ENCODE data around the gene OR6S1.

OR6S1 gene

DNA sequence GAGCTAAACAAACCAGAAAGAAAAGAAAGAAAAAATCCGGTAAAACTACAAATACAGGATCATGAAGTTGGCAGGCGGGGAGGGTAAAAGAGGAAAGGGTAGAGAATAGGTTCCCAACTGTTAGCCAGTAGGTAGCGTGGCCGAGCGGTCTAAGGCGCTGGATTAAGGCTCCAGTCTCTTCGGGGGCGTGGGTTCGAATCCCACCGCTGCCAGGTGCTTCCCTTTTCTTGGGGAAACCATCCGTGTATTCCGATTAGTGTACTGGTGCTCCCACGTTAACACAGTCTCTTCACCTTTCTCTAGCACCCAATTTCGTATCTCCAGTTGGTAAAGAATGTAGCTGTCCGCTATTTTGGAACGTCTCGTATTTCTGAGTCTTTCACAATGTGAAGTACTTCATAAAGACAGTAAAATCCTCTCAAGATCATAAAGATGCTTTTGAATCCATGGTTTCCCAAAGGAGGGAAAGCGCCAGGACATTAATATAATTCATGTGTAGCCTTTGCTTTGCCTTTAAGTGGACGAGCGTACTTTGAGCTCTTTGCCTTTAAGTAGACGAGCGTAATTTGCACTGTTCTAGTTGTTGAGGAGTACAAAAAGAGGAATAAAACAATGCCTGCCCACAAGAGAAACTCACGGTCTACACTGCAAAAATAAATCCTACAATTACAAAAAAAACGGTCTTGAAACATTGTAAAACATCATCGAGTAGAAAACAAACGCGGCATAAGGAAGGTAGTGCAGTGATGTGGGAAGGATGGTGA lies 31.3 kb downstream of the OR6S1 start:
- TF ChIP-seq, protein P1, sequence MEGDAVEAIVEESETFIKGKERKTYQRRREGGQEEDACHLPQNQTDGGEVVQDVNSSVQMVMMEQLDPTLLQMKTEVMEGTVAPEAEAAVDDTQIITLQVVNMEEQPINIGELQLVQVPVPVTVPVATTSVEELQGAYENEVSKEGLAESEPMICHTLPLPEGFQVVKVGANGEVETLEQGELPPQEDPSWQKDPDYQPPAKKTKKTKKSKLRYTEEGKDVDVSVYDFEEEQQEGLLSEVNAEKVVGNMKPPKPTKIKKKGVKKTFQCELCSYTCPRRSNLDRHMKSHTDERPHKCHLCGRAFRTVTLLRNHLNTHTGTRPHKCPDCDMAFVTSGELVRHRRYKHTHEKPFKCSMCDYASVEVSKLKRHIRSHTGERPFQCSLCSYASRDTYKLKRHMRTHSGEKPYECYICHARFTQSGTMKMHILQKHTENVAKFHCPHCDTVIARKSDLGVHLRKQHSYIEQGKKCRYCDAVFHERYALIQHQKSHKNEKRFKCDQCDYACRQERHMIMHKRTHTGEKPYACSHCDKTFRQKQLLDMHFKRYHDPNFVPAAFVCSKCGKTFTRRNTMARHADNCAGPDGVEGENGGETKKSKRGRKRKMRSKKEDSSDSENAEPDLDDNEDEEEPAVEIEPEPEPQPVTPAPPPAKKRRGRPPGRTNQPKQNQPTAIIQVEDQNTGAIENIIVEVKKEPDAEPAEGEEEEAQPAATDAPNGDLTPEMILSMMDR (IDR thresholded peaks at IDR 0.05; ENCODE audit: insufficient read depth, low read length, poor library complexity, severe bottlenecking) = no peak
- no peaks in the 10 kb centered on the region for H3K36me3 ChIP-seq (ENCODE audit: control insufficient read depth, insufficient read depth, low read length)
- H3K4me3 ChIP-seq (replicated peaks; ENCODE audit: low read depth, low read length) = peak overlapping the region; percentile 77
- DNase-seq (ENCODE audit: extremely low read depth, insufficient read length) = peak; percentile 75
- no peaks in the 10 kb centered on the region for H3K27me3 ChIP-seq (replicated peaks; ENCODE audit: control insufficient read depth, insufficient read depth, low read length)

DNA sequence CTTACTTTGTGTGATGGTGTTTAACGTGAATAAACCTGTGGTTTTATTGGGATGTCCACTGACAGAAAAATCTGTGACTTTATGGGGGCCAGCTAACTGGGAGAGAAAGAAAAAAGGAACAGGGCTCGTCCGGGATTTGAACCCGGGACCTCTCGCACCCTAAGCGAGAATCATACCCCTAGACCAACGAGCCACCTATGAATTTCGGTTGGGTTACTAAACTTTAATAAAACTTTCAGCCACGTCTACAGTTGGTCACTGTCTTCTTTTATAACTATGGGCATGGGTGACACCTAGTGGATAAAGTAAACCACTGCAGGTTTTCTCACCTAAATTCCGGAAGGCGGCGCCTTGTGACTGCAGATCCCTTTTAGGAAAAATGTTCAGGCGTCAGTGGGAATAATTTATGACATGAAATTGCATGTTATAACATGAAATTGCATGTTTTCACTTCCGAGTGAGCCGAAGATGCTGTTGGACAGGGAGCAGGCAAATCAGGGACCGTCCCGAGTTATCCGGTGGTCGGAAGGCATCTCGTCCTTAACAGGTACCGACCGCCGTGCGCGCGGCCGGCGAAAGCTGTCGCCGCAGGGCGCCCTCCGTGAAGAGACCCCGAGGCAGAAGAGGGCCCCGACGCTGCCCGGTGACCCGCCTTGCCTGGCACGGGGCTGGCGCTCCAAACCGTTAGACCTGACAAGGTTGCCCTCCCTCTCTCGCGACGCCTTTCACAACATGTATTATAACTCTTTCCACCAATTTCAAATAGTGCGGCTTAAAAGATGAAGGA lies 32.1 kb downstream of the OR6S1 start:
- TF ChIP-seq, protein P1 (IDR thresholded peaks at IDR 0.05; ENCODE audit: insufficient read depth, low read length, poor library complexity, severe bottlenecking) = peak; percentile 92
- peak overlapping the region; percentile 77 for H3K4me3 ChIP-seq (replicated peaks; ENCODE audit: low read depth, low read length)
- H3K36me3 ChIP-seq (ENCODE audit: control insufficient read depth, insufficient read depth, low read length) = no peaks in the 10 kb centered on the region
- no peaks in the 10 kb centered on the region for H3K27me3 ChIP-seq (replicated peaks; ENCODE audit: control insufficient read depth, insufficient read depth, low read length)
- peak; percentile 80 for DNase-seq (ENCODE audit: extremely low read depth, insufficient read length)

DNA sequence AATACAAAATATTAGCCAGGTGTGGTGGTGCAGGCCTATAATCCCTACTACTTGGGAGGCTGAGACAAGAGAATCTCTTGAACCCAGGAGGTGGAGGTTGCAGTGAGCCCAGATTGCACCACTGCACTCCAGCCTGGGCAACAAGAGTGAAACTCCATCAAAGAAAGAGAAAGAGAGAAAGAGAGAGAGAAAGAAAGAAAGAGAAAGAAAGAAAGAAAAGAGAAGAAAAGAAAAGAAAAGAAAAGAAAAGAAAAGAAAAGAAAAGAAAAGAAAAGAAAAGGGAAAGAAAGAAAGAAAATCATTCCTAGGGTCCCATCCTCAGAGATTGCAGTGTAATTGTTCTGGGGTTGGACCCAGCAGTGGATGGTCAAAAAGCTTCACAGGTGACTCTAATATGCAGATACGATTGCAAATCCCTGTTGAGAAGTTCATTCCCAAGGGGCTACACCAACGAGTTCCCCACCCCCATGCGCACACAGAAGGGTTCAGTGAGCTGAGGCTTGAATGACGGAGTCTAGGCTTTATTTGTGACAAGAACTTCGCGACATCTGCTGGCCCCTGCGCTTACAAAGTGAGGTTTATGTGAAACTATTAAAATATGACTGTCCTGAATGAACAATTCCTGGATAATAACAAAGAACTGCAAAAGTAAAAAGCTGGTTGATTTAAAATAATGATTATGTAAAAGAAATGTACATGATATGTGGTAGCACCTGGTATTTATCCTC lies 32.9 kb downstream of the OR6S1 start:
- DNase-seq (ENCODE audit: extremely low read depth, insufficient read length) = no peak
- H3K4me3 ChIP-seq (replicated peaks; ENCODE audit: low read depth, low read length) = no peak overlapping the region

DNA sequence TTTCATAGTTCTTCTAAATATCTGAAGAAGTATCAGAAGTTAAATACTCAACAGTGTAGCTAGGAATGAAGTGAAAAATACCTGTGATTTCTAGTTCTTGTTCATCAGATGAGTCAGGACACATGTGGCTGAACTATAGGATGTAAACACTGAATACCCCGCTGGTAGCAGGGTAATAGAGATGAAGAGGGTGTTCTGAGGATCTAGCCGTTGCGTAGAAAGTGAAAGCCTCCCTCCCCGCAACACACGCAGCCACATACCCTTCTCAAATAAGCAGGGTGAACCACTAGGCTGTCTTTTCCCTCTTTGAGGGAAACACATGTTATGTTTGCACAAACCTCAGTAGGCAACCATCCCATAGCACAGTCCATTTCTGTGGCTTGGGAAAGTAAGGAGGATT lies 33.9 kb downstream of the OR6S1 start:
- H3K36me3 ChIP-seq (ENCODE audit: control insufficient read depth, insufficient read depth, low read length) = no peaks in the 10 kb centered on the region
- TF ChIP-seq, protein P1 (IDR thresholded peaks at IDR 0.05; ENCODE audit: insufficient read depth, low read length, poor library complexity, severe bottlenecking) = no peak
- no peak overlapping the region for H3K4me3 ChIP-seq (replicated peaks; ENCODE audit: low read depth, low read length)

More for the DNA sequence above, 32.9 kb downstream of the OR6S1 start:
- TF ChIP-seq, protein P1 (IDR thresholded peaks at IDR 0.05; ENCODE audit: insufficient read depth, low read length, poor library complexity, severe bottlenecking) = no peak
- Histone ChIP-seq H3K27me3 (replicated peaks; ENCODE audit: control insufficient read depth, insufficient read depth, low read length) (no peaks in the 10 kb centered on the region), H3K36me3 (ENCODE audit: control insufficient read depth, insufficient read depth, low read length) (no peaks in the 10 kb centered on the region)

DNA sequence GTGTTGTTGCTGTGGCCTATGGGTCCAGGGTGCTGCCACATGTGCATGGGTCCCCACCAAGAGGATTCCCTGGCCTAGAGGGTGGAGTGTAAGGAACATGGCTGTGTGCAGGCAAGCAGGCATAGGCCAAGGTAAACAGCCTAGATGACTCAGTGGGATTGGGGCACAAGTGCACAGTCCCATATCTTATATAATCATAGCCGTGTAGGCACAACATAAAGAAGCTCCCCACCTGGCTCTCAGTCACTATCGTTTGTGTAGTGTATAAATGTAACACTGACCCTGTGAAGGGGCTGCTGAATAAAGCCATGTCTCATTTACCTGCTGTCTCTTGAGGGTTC lies 34.6 kb downstream of the OR6S1 start:
- DNase-seq (ENCODE audit: extremely low read depth, insufficient read length) = no peak
- Histone ChIP-seq H3K36me3 (ENCODE audit: control insufficient read depth, insufficient read depth, low read length) (no peaks in the 10 kb centered on the region), H3K4me3 (replicated peaks; ENCODE audit: low read depth, low read length) (no peak overlapping the region), H3K27me3 (replicated peaks; ENCODE audit: control insufficient read depth, insufficient read depth, low read length) (no peaks in the 10 kb centered on the region)
- TF ChIP-seq, protein P1 (IDR thresholded peaks at IDR 0.05; ENCODE audit: insufficient read depth, low read length, poor library complexity, severe bottlenecking) = no peak

More for the DNA sequence above, 33.9 kb downstream of the OR6S1 start:
- no peak for DNase-seq (ENCODE audit: extremely low read depth, insufficient read length)
- H3K27me3 ChIP-seq (replicated peaks; ENCODE audit: control insufficient read depth, insufficient read depth, low read length) = no peaks in the 10 kb centered on the region
